OCI-LY7 (cell line): ENCODE data around the gene ABI2.

Experiments used
- EZH2phosphoT487 ChIP-seq: fragments of 200-600 bp; sonication (generic); IDR thresholded peaks from 2 replicates; pipeline ENCODE4 v1.6.1; 2018; ENCODE audit warnings: low read depth, borderline replicate concordance, mild to moderate bottlenecking, mixed run types, antibody characterized with exemption, low read length, moderate library complexity, mixed read lengths
- TF ChIP-seq, protein P1 (sequence below): fragments of 200-600 bp; sonication (generic); conservative IDR thresholded peaks from 2 replicates; pipeline ENCODE4 v1.5.1; 2014; ENCODE audit warnings: mild to moderate bottlenecking, antibody characterized with exemption, low read length, moderate library complexity, mixed read lengths

DNA sequence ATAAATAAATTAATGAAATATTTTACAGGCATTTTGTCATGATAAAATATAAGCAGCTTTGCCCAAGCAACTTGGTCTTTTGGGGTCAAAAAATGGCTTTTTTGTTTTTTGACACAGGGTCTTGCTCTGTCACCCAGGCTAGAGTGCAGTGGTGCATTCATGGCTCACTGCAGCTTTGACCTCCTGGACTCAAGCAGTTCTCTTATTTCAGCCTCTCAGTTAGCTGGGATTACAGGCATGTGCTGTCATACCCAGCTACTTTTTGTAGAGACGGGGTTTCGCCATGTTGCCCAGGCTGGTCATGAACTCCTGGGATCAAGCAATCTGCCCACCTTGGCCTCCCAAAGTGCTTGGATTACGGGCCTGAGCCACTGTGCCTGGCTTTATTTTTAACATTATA, 51.0 kb downstream of the ABI2 start:
- TF ChIP-seq, protein P1, sequence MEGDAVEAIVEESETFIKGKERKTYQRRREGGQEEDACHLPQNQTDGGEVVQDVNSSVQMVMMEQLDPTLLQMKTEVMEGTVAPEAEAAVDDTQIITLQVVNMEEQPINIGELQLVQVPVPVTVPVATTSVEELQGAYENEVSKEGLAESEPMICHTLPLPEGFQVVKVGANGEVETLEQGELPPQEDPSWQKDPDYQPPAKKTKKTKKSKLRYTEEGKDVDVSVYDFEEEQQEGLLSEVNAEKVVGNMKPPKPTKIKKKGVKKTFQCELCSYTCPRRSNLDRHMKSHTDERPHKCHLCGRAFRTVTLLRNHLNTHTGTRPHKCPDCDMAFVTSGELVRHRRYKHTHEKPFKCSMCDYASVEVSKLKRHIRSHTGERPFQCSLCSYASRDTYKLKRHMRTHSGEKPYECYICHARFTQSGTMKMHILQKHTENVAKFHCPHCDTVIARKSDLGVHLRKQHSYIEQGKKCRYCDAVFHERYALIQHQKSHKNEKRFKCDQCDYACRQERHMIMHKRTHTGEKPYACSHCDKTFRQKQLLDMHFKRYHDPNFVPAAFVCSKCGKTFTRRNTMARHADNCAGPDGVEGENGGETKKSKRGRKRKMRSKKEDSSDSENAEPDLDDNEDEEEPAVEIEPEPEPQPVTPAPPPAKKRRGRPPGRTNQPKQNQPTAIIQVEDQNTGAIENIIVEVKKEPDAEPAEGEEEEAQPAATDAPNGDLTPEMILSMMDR: no peak
- TF ChIP-seq EZH2phosphoT487: no peak
